ENCODE data around the gene TMEM132C. TPM values are rescaled to one million over a fixed set of nuclear protein-coding genes. Genes with fewer than 3 reads are reported as not detected.

The TMEM132C gene
- total RNA-seq, 1 donor from 2014 or later = 0.10 TPM

DNA sequence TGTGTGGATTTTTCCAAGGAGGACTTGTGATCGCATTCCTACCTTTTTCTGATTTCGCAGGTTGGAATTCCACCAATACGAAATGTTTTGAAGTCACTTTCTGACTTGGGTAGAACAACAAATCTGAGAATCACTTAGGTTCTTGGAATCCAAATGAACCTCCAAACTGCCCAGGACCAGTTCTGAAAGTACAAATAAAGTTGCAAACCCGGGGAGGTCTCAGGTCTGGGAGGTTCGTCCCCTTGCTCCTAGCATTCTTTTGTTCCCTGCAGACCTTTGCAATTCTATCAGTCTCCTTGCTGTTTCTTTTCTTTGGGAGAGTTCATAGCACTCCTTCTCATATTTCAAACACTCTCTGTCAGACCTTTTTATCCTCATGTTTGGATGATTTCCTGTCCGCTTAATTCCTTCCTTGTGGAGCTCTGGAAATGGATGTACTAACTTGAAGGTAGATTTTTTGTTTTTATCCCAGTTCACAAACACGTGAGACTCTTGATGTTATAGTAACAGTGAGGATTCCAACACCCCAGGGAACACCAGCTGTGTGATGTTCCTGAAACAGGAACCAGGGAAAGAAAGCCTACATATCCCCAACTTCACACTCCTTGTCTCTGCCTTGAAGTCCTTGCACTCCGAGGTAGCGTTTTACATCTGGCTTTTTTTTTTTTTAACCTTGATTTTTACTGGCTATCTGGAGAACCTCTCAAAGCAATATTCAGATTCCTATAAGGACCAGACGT is 70.6 kb downstream of the TMEM132C start:
- DNase-seq (ENCODE audit: low spot score) = no peak
- ATAC-seq = no peak

DNA sequence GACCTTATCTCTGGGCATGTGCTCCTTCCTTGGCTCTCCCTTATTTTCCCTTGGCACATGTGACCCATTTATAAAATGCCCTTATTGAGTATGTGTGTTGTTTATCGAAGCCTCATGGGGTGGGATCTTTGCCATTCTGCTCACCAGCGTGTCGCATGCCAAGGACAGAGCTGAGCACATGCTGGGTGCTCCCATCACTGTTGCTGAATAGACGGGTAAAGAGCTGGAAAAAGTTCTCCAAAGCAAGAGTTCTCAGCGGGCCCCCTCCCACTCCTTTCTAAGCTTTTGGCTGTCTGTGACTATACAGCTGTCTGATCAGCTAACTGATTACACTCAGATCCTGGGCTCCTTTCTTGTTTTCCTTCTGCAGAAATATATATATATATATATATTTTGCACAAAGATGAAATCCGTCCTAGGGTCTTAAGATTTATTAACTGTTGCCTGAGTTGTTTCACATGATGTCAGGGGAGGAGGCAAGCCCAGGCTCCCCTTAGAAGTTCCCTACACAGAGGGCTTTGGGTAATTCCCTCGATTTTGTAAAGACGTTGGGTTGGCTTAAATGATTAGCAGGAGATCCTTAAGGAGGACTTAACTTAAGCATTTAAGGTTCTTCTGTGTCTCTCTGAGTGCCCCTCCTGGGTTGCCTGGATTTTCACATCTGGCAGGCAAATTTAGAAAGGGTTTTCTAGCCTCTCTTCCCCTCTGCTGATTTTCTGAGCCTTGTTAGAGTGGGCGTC is 71.6 kb downstream of the TMEM132C start:
- DNase-seq (ENCODE audit: low spot score) (no peak), ATAC-seq (no peak)

DNA sequence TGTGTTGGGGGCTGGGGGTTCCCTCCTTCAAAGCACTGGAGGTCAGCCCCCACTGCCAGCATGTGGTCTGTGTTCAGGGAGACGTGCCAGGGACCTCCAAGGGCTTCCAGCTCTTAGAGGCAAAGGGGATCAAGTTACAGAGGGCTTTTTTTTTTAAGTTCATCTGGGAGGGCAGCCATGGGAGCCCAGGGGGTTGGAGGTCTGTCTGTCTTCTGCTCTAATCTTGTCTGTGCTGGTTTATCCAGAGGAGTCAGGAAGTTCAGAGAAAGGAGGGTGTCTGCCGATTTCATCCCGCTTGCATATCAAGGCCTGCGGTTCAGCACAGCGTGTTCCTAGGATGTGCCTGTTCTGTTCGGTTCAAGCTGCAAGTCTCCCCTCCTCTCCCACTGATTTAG is 72.2 kb downstream of the TMEM132C start:
- ATAC-seq (no peak), DNase-seq (ENCODE audit: low spot score) (no peak)

DNA sequence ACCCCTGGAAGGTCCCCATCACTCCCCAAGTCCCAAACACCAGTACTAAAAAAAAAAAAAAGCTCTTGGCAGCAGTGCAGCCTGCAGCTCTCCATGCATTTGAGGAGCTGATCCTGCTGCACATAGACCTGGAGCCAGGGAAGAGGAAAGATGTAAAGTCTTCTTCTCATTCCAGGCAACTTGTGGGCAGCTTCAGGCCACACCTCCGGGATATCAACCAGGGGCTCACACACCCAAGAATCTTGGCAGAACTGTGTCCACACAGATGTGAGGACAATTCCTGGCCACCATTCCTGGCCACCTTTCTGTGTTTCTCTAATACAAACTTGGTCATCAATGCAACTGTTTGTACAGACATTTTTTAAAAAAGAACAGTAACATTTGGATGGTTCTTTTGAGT is 72.7 kb downstream of the TMEM132C start:
- no peak for ATAC-seq
- no peak for DNase-seq (ENCODE audit: low spot score)

DNA sequence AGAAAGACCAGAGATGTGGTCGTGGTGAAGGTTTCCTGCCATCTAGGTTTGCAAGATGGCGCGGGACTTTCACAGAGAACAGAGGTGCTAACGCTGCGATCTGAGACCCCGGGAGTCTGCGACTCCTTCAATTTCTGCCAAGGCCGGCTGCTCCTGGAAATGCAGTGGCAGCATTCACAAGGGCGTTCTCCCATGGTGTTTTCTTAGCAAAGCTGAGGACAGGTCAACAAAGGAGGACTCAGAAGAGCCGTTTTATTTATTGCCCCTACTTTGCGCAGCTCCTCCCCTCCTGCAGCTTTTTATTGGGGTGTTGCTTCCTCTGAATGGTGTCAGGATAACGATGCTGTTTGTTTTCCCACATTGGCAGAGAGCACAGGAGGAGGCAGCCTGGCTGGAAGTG is 86.3 kb downstream of the TMEM132C start:
- ATAC-seq (no peak), DNase-seq (ENCODE audit: low spot score) (no peak)

DNA sequence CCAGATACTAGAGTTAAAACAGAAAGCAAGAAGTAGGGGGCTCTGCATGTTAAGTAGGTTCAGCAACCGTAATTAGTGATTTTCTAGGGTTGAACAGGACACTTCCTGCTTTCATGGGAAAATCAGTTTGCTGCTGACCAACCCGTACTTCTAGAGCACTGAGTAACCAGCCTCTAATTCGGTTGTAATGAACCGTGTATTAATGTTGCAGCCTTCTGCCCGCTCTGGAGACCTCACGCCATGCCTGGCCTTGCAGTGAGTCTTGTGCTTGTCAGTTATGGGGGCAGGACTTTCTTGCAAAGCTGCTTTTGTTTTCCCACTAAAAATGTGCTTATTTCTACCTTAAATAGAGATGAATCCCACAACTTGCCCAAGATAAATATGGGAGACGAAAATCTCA is 89.6 kb downstream of the TMEM132C start:
- no peak for ATAC-seq
- no peak for DNase-seq (ENCODE audit: low spot score)

DNA sequence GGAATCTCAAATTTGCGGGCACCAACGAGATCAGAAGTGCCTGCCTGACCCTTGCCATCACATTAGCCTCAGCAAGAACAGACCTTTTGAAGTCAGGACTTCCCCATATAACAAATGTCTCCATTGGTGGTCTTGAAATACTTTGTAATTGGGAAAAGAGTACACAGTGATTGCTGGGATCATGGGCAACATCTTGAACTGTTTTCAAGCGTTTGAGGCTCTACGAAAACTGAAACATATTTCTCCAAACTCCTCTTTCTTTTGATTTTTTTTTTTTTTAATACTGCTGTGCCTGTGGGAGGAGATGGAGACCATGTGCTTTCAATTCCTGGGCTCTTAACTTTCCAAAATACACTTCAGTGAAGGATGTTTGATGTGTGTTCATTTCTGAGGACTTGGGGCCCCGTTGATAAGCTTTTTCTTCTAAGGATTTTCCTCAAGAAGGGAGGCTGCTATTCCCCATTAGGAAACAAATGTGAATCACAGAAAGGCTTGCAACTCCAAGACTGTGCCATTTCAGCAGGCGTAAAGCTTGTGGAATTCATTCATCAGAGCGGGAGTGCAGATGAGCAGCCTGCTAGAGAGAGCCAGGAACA is 94.5 kb downstream of the TMEM132C start:
- ATAC-seq (no peak), DNase-seq (ENCODE audit: low spot score) (no peak)

DNA sequence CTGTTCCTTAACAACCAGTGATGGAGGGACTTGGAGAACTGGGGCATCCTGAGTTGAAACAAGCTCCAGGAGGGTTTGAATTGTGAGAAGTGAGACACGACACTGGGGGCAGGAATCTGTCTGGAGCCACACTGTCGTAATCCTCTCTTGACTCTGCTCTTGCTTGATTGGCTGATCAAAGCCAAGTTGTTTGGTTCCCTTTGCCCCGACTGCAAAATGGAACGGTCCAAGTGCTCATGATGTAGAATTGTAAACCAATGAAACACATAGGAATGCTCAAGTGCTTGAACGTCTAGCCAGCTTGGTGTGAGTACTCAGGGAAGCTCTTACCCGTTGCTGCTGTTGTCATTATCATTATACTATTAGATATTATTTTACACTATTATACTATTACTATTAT is 98.1 kb downstream of the TMEM132C start:
- ATAC-seq = no peak
- DNase-seq (ENCODE audit: low spot score) = no peak

DNA sequence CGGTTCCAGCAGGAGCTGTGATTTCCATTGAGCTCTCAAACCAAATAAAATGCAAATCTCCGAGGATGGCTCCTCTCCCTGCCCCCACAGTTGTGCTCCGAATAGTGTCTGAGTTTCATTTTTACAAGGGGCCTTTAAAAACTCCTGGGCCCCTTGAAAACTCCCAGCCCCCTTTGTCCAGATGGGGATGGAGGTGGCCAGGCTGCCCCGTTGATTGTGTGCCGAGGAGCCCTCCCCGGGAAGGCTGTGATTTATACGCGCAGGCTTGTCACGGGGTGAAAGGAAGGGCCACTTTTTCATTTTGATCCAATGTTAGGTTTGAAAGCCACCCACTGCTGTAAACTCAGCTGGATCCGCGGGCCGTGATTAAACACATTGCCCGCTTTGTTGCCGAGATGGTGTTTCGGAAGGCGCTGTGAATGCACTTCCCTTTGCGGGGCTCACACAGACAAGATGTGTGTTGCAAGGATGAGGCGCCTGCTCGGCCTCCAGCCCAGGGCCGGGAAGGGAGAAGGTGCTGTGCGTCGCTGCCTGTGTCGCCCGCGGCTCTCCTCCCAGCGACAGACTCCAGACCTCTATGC is 98.8 kb downstream of the TMEM132C start:
- ATAC-seq = peak; percentile 64
- DNase-seq (ENCODE audit: low spot score) = no peak

DNA sequence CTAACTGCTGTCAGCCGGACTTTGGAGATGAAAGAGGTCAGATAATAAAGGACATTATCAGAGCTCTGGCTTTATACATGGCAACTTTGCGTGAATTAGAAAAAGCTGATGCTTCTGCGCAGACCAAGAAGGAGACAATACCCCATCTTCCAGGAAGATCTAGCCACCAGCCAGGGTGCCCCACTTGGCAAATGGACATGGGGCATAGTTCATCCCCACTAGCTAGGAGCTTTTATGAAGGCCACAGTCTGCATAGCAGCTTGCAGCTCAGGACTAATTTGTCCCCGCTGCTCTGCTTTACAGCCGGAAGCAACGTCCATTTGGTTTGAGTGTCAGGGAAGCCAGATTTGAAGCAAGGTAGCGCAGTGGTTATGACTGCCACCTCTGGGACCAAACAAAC is 101.0 kb downstream of the TMEM132C start:
- no peak for DNase-seq (ENCODE audit: low spot score)
- no peak for ATAC-seq

DNA sequence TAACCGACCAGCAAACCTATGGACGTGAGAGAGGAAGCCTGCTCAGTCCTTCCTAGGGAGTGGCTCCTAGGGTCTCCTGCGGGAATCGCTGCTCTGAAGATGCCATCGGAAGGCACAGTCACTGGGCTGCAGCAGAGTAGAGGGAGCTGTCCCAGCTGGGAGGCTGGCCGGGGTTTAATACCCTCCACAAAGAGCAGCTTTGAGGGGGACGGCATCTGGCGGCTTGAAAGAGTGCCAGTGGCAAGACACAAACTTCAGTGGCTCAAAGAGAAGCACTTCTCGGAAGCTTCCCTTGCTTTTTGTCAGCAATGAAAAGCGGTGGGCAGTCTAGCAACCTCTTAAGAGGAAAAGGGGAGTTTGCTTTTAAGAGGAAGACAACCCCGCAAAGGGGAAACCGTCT is 114.6 kb downstream of the TMEM132C start:
- ATAC-seq = no peak
- DNase-seq (ENCODE audit: low spot score) = no peak

DNA sequence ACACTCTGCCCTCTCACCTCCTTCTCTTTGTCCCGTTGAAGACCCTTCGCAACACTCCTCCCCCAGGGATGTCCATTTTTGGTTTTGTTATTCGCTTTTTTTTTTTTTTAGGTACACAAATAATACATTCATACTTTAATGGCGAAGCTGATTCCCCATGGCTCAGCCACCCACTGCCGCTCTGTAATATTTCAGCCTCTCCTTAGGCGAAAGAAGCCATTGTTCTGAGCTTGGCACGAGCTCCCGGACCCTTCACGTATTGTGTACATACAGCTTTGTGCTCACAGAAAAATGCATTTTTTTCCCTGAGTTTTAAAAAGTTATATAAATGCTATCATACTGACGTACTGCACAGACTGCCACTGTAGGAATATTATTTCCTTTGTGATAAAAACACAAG is 115.0 kb downstream of the TMEM132C start:
- ATAC-seq (no peak), DNase-seq (ENCODE audit: low spot score) (no peak)

DNA sequence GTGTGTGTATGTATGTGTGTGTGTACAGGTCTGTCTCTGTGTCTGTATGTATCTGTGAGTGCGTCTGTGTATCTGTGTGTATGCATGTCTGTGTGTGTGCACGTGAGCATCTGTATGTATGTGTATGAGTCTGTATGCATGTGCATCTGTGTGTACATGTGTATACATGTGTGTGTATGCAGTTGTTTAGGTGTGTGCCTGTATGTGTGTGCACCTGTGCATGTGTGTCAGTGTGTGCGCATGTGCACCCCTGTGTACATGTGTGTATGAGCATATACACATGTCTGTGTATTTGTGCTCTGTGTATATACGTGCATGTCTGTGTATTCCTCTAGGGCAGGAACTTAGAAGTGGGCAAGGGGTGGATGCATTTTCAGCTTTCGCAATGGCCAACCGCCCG is 116.0 kb downstream of the TMEM132C start:
- DNase-seq (ENCODE audit: low spot score) (no peak), ATAC-seq (no peak)

DNA sequence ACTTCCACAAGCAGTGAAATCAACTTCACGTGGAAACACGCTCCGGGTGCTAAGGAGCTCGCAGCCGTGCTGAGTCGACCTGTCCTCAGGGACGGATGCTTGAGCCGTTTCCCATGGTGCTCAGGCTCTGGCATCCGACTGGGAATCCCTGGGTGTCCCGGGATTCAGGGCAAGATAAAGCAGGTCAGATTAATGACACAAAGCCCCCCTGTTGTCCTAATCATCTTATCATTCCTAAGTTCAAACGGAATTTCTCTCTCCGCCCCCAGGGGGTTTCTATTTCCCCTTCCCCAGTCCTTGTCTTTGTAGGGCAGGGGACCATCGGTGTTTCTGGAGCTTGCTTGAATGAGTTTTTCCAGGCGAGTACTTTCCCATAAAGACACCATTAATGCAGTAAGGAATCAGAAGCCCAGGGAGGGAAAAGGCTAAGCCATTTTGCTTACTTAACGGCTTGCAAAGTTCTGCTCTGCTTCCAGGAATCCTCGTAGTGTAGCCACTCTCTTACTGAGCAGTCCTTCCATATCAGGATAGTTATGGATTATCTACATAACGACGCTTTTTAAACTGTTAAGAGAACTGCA is 116.5 kb downstream of the TMEM132C start:
- DNase-seq (ENCODE audit: low spot score) (no peak), ATAC-seq (no peak)

DNA sequence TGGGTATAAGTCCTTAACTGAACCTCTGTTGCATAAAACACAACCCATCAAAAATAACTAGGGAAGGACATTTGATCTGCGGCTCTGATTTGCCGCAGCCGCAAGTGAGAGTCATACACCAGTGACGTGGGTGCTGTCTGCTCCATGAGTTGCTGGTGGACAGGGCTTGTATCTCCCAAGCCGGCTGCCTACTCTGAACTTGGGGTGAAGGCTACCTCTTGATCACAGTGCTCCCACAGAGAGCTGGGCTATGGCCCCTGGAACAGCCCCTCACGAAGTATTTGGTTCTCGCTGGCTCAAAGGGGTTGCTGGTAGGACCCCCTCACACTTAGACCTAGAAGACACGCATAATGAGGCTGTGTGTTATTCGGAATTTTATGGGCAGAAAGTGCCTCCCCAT is 118.8 kb downstream of the TMEM132C start:
- no peak for DNase-seq (ENCODE audit: low spot score)
- ATAC-seq = no peak

DNA sequence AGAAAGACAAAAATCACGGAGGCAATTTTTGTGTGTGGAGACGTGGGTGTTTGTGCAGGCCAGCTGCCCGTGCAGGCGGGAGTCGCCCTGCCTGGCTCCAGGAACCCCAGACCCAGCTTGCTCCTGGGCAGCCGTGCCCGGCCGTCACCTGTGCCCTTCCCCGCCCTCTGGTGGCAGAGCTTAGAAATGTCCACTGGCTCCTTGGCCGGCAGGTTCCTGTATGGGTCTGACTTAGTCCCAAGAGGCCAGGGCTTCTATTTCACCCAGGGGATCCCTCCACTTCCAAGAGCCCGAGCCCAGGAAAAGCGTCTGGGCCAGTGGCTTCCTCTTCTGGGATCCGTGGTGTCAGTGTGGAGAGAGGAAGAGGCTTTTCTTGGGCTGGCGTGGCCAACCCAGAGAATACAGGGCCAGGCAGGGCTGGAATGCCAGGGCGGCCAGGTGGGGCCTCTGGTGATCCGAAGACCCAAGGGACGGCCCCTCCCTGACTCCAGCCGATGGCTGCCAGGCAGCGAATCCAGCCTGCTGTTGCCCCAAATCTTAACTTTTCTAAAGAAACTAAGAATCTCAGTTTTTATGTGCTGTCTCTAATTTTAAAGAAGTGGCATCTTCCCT is 120.9 kb downstream of the TMEM132C start:
- ATAC-seq (peak; percentile 94), DNase-seq (ENCODE audit: low spot score) (peak; percentile 55)

DNA sequence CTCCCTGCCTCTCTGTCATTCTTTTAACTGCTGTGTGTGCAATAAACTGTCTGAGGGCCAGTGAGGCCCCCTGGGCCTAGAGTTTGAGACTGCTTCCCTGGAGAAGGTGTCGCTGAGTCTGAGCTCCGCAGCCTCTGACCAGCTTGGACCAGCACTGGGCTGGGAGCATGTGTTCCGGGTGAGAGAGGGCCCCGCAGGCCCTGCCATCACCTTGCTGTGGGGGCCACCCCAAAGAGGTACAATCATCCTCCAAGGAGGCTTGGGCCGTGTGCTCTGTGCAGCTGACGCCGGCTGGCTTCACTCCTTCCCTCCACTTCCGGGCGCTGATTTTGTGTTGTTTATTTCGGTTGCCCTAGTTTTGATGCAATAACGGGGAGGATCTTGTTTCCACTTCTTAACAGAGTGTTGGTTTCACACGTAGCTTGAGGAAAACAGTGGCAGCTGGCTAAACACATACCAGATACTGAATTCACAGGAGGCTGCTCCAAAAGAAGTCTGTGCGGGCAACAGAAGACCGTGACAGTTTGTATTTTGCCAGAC is 121.6 kb downstream of the TMEM132C start:
- no peak for DNase-seq (ENCODE audit: low spot score)
- no peak for ATAC-seq

DNA sequence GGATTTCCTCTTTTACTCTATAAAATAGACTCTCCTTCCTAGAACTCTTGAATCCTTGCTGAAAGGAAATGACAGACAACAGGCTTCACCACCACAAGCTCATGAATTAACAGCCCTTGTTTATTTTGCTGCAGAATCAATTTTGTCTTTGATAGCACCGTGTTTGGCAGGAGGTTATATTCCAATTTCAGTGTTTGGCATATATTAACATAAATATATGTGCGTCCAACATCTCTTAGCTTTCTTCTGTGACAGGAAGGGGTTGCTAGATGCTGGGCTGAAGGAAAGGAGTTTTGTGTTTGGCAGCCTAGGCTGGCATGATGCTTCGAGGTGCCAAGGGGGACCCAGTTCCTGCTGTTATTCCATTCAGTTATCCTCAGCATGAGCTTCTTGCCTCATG is 126.4 kb downstream of the TMEM132C start:
- ATAC-seq = no peak
- DNase-seq (ENCODE audit: low spot score) = no peak

DNA sequence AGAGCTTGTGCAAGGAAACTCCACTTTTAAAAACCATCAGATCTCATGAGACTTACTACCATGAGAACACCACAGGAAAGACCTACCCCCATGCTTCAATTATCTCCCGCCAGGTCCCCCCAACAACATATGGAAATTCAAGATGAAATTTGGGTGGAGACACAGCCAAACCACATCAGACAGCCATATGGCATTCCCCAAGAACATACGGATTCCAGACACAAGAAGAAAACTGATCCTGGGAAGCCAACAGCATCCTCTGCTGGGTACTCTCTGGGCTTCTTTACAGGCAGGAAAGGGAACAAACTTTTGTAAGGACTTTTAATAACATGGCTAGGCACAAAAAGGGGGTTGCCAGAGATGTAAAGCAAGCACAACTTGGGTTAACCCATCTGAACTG is 127.2 kb downstream of the TMEM132C start:
- no peak for DNase-seq (ENCODE audit: low spot score)

DNA sequence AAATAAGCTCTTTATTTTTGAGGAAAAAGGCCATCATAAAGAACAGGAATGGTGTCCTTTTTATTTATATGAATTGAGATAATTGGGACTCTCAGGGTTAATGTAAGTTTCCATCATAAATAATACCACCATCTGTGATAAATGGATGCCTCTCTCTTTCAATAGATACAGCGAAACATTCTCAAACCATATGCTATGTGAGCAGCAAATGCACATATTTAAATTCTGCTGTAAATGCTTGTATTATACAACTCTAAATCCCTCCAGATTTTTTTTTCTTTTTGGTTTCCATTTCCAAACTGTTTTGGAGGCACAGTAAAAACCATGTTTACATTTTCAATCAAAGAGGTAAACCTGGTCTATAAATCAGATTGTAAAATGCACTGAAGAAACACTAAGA is 132.3 kb downstream of the TMEM132C start:
- no peak for ATAC-seq
- no peak for DNase-seq (ENCODE audit: low spot score)

More for the DNA sequence above, 127.2 kb downstream of the TMEM132C start:
- no peak for ATAC-seq

All from left lobe of liver (tissue), 2 donors.